Left lung (tissue), 14 donors: ENCODE measurements around the gene TOM1. TPM values are rescaled to one million over a fixed set of nuclear protein-coding genes. Genes with fewer than 3 reads are reported as not detected.

Source experiments
- ATAC-seq: fragments of 200-7000 bp; cut with Tn5 transposase; one replicate; pipeline ENCODE4 v1.9.1; 2020; ENCODE audit warnings: moderate library complexity
- DNase-seq, 4 donors: peaks; one replicate each; pipeline ENCODE4 v3.0.0-alpha.2; 2013 to 2020
- H3K27ac ChIP-seq, 2 donors: fragments of 200-600 bp; sonication (generic) in 1 of 2; one replicate each; pipeline versions ENCODE4 v1.5.0 to v1.8.0; 2020 to 2021
- H3K27me3 ChIP-seq, 2 donors: fragments of 200-600 bp; sonication (generic) in 1 of 2; one replicate each; pipeline versions ENCODE4 v1.5.0 to v1.8.0; 2020 to 2021
- H3K36me3 ChIP-seq, 2 donors: fragments of 200-600 bp; sonication (generic) in 1 of 2; one replicate each; pipeline versions ENCODE4 v1.5.0 to v1.8.0; 2020 to 2021
- H3K4me1 ChIP-seq, 2 donors: fragments of 200-600 bp; one replicate each; pipeline ENCODE4 v1.8.0; 2021
- H3K4me3 ChIP-seq, 2 donors: fragments of 200-600 bp; sonication (generic) in 1 of 2; one replicate each; pipeline versions ENCODE4 v1.5.0 to v1.8.0; 2020 to 2021; ENCODE audit warnings: mild to moderate bottlenecking in 1 of 2
- H3K9me3 ChIP-seq, 2 donors: fragments of 200-600 bp; sonication (generic) in 1 of 2; one replicate each; pipeline versions ENCODE4 v1.5.0 to v1.8.0; 2020 to 2021
- CTCF ChIP-seq, 2 donors: fragments of 200-600 bp; sonication (generic) in 1 of 2; IDR thresholded peaks; one replicate each; pipeline versions ENCODE4 v1.5.0 to v1.8.0; 2021; ENCODE audit warnings: antibody characterized with exemption in 2 of 2
- intact Hi-C, 2 donors: fragments of 100-400 bp; cut with DNase I; formaldehyde crosslinking; loops; one replicate each; pipeline versions ENCODE4 v1.11.2 to v1.14.2; 2022
- long read RNA-seq, 12 donors: library from polyadenylated mRNA in 2 of 12; unstranded in 2 of 12; transcript quantifications; one replicate each; pipeline ENCODE4 v2.0.0 and lab custom pipeline, GENCODE V29; 2019 to 2026
- polyA plus RNA-seq, 6 donors: library from polyadenylated mRNA; unstranded; fragments of 120-200 nt; gene quantifications; one replicate each; pipeline ENCODE4 v1.2.1, GENCODE V29; 2013; ENCODE audit not compliant: insufficient read length in 6 of 6
- total RNA-seq, 2 donors: library from RNA; stranded (reverse); fragmentation: NEBNext Ultra II Directional; extraction: Animal tissue kit (Norgen Biotek cat#: 25700); gene quantifications; one replicate each; pipeline ENCODE4 v1.2.1, GENCODE V29; 2021
- donor health status: DM: no; HTN: yes; CAD: no.
- donor health status: DM: no; HTN: no; CAD: no.

Gene TOM1
- total RNA-seq (10 to 100 TPM; 68.0 to 81.3 TPM), polyA plus RNA-seq (10 to 100 TPM; 28.9 to 34.4 (median 31.2) TPM)
- long read RNA-seq, donor 1, partial matches to known transcripts: 6 of 11 reads
- long read RNA-seq, donor 1, other reads (novel, unspliced or antisense): 0 of 11 reads
- long read RNA-seq, donor 2, partial matches to known transcripts: 0 of 3 reads
- long read RNA-seq, donor 2, other reads (novel, unspliced or antisense): 0 of 3 reads
- long read RNA-seq, donor 3, transcript TOM1-210 (15 exons, 2,389 nt): major isoform, 8 of 9 reads
- long read RNA-seq, donor 3, partial matches to known transcripts: 0 of 9 reads
- long read RNA-seq, donor 3, other reads (novel, unspliced or antisense): 0 of 9 reads
- long read RNA-seq, donor 4, transcript TOM1-204 (15 exons, 2,390 nt): minor isoform, 5 of 42 reads
- long read RNA-seq, donor 4, transcript TOM1-210 (15 exons, 2,389 nt): major isoform, 22 of 42 reads
- long read RNA-seq, donor 4, partial matches to known transcripts: 10 of 42 reads
- long read RNA-seq, donor 4, other reads (novel, unspliced or antisense): 5 of 42 reads
- long read RNA-seq, donor 5, partial matches to known transcripts: 0 of 6 reads
- long read RNA-seq, donor 5, other reads (novel, unspliced or antisense): 0 of 6 reads
- long read RNA-seq, donor 6, transcript TOM1-210 (15 exons, 2,389 nt): major isoform, 8 of 10 reads
- long read RNA-seq, donor 6, partial matches to known transcripts: 0 of 10 reads
- long read RNA-seq, donor 6, other reads (novel, unspliced or antisense): 0 of 10 reads
- long read RNA-seq, donor 7, transcript TOM1-210 (15 exons, 2,389 nt): major isoform, 7 of 8 reads
- long read RNA-seq, donor 7, partial matches to known transcripts: 0 of 8 reads
- long read RNA-seq, donor 7, other reads (novel, unspliced or antisense): 0 of 8 reads
- long read RNA-seq, donor 8, partial matches to known transcripts: 0 of 6 reads
- long read RNA-seq, donor 8, other reads (novel, unspliced or antisense): 0 of 6 reads
- long read RNA-seq, donor 9: 0 reads
- long read RNA-seq, donor 10, transcript TOM1-210 (15 exons, 2,389 nt): major isoform, 34 of 71 reads
- long read RNA-seq, donor 10, partial matches to known transcripts: 10 of 71 reads
- long read RNA-seq, donor 10, other reads (novel, unspliced or antisense): 23 of 71 reads
- long read RNA-seq, donor 11, transcript TOM1-210 (15 exons, 2,389 nt): major isoform, 6 of 8 reads
- long read RNA-seq, donor 11, partial matches to known transcripts: 0 of 8 reads
- long read RNA-seq, donor 11, other reads (novel, unspliced or antisense): 0 of 8 reads
- long read RNA-seq, donor 12, transcript TOM1-210 (15 exons, 2,389 nt): major isoform, 8 of 12 reads
- long read RNA-seq, donor 12, partial matches to known transcripts: 0 of 12 reads
- long read RNA-seq, donor 12, other reads (novel, unspliced or antisense): 0 of 12 reads

- Histone ChIP-seq H3K36me3 (peaks cover 0 to 14% of the 10 kb centered on the region in 2 donors), H3K4me1 (peaks cover 0 to 42% of the 10 kb centered on the region in 2 donors), H3K4me3 (peak within 1 kb of the TSS; percentile 79 to 95), H3K9me3 (no peaks in the 10 kb centered on the region), H3K27ac (peak within 1 kb of the TSS; percentile 98 to 99), H3K27me3 (no peaks in the 10 kb centered on the region)
- TF ChIP-seq CTCF (IDR thresholded peaks at IDR 0.05): no peak
- intact Hi-C loops: no loop called here
- DNase-seq (peak; percentile 98 to 100 (median 98)), ATAC-seq (peak; percentile 92)
These were observed at the start of gene TOM1 for GRCh38 chr22:35299673-35300499. TSS of gene TOM1 (plus strand) at chr22:35299894. CDS start at chr22:35299929, 35 bp downstream.

GRCh38 chr22:35250156-35250555, 49.5 kb upstream of the TOM1 start:
- no peak overlapping the region for H3K4me3 ChIP-seq
- intact Hi-C loops: no loop called here
- peaks cover 0 to 9% of the 10 kb centered on the region in 2 donors for H3K27me3 ChIP-seq
- DNase-seq (no peak), ATAC-seq (no peak)
- H3K27ac ChIP-seq: no peak overlapping the region
- H3K4me1 ChIP-seq: no peaks in the 10 kb centered on the region
- H3K9me3 ChIP-seq: no peaks in the 10 kb centered on the region
- no peak for TF ChIP-seq CTCF (IDR thresholded peaks at IDR 0.05)
- H3K36me3 ChIP-seq: no peaks in the 10 kb centered on the region

- H3K36me3 ChIP-seq: no peaks in the 10 kb centered on the region
- H3K9me3 ChIP-seq: no peaks in the 10 kb centered on the region
- intact Hi-C loops: no loop called here
- DNase-seq: no peak
- no peaks in the 10 kb centered on the region for H3K27me3 ChIP-seq
- no peak overlapping the region for H3K4me3 ChIP-seq
- H3K4me1 ChIP-seq: peaks cover 4 to 14% of the 10 kb centered on the region in 2 donors
- no peak for TF ChIP-seq CTCF (IDR thresholded peaks at IDR 0.05)
- no peak overlapping the region for H3K27ac ChIP-seq
- ATAC-seq: no peak
These were observed 45.7 kb upstream of the TOM1 start for GRCh38 chr22:35253946-35254345.

GRCh38 chr22:35257002-35257320, 42.7 kb upstream of the TOM1 start:
- intact Hi-C loops: no loop called here
- peaks cover 4 to 19% of the 10 kb centered on the region in 2 donors for H3K4me1 ChIP-seq
- H3K27ac ChIP-seq: peak overlapping the region in 1 of 2 donors; percentile 94
- H3K27me3 ChIP-seq: no peaks in the 10 kb centered on the region
- peak; percentile 21 for ATAC-seq
- no peak for TF ChIP-seq CTCF (IDR thresholded peaks at IDR 0.05)
- H3K9me3 ChIP-seq: no peaks in the 10 kb centered on the region
- H3K4me3 ChIP-seq: peak overlapping the region; percentile 77 to 83
- peaks cover 0 to 1% of the 10 kb centered on the region in 2 donors for H3K36me3 ChIP-seq
- DNase-seq: no peak
